Activated naive CD4-positive, alpha-beta T cell treated with anti-CD3 and anti-CD28 coated beads, Interleukin-2, amount 50 U/mL, for 72 hours (primary cell): Measurements from ENCODE around the gene PPP4R1. TPM values are rescaled to one million over a fixed set of nuclear protein-coding genes. Genes with fewer than 3 reads are reported as not detected.

Experiments used
- ATAC-seq, 2 donors: fragments of 150-1000 bp; cut with Tn5 transposase; 2 replicates each; pipeline ENCODE4 v1.10.0; 2021; ENCODE audit warnings: mild to moderate bottlenecking in 2 of 2, moderate library complexity in 2 of 2
- DNase-seq, 2 donors: peaks; one replicate each; pipeline ENCODE4 v3.0.0; 2021 to 2022; ENCODE audit warnings: low spot score in 2 of 2
- H3K27ac Mint-ChIP-seq, 2 donors: one replicate each; pipeline ENCODE4 v1.8.0; 2022; ENCODE audit warnings: mild to moderate bottlenecking in 2 of 2, mixed read lengths in 2 of 2
- H3K36me3 Mint-ChIP-seq, 2 donors: one replicate each; pipeline ENCODE4 v1.8.0; 2022; ENCODE audit warnings: mixed read lengths in 2 of 2
- H3K9me3 Mint-ChIP-seq, 2 donors: one replicate each; pipeline ENCODE4 v1.8.0; 2022; ENCODE audit warnings: mixed read lengths in 2 of 2
- total RNA-seq, 2 donors: library from RNA; stranded (reverse); gene quantifications; one replicate each; pipeline ENCODE4 v1.2.3, GENCODE V29; 2022

PPP4R1 gene
- total RNA-seq, 2 donors from 2014 or later, result 22.6 to 26.7 TPM

- no peak for DNase-seq
- H3K27ac Mint-ChIP-seq, result no peak overlapping the region
- no peak for ATAC-seq
- peaks cover 0 to 8% of the 10 kb centered on the region in 2 donors for H3K36me3 Mint-ChIP-seq
- no peaks in the 10 kb centered on the region for H3K9me3 Mint-ChIP-seq
Observed at GRCh38 chr18:9570255-9570654, 44.1 kb downstream of the PPP4R1 start.

- no peak for ATAC-seq
- peaks cover 0 to 4% of the 10 kb centered on the region in 2 donors for H3K36me3 Mint-ChIP-seq
- no peak overlapping the region for H3K27ac Mint-ChIP-seq
Observed at GRCh38 chr18:9569178-9569577, 45.2 kb downstream of the PPP4R1 start.

GRCh38 chr18:9568186-9568585 lies 46.2 kb downstream of the PPP4R1 start:
- Mint-ChIP-seq H3K9me3 (no peaks in the 10 kb centered on the region), H3K36me3 (peaks cover 0 to 4% of the 10 kb centered on the region in 2 donors), H3K27ac (no peak overlapping the region)
- DNase-seq (no peak), ATAC-seq (no peak)

More at GRCh38 chr18:9569178-9569577, 45.2 kb downstream of the PPP4R1 start:
- DNase-seq, result no peak
- no peaks in the 10 kb centered on the region for H3K9me3 Mint-ChIP-seq

DNA sequence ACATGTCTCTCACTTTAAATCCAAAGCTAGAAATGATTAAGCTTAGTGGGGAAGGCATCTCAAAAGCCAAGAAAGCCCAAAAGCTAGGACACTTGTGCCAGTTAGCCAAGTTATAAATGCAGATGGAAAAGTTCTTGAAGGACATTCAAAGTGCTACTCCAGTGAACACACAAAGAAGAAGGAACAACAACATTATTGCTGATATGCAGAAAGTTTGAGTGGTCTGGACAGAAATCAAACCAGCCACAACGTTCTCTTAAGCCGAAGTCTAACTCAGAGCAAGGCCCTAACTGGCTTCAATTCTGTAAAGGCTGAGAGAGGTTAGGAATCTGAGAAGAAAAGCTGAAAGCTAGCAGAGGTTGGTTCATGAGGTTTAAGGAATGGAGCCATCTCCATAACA lies 49.0 kb downstream of the PPP4R1 start:
- H3K27ac Mint-ChIP-seq, result no peak overlapping the region

GRCh38 chr18:9563331-9563730 lies 51.0 kb downstream of the PPP4R1 start:
- ATAC-seq, result no peak
- peaks cover 0 to under 1% of the 10 kb centered on the region in 2 donors for H3K36me3 Mint-ChIP-seq
- H3K9me3 Mint-ChIP-seq, result no peaks in the 10 kb centered on the region

More for the DNA sequence above, 49.0 kb downstream of the PPP4R1 start:
- no peak for ATAC-seq
- no peaks in the 10 kb centered on the region for H3K9me3 Mint-ChIP-seq
- no peak for DNase-seq
- peaks cover 0 to 4% of the 10 kb centered on the region in 2 donors for H3K36me3 Mint-ChIP-seq

GRCh38 chr18:9562584-9562983 lies 51.8 kb downstream of the PPP4R1 start:
- Mint-ChIP-seq H3K36me3 (peaks cover 0 to 5% of the 10 kb centered on the region in 2 donors), H3K9me3 (no peaks in the 10 kb centered on the region), H3K27ac (no peak overlapping the region)
- no peak for DNase-seq
- ATAC-seq, result no peak

More at GRCh38 chr18:9563331-9563730, 51.0 kb downstream of the PPP4R1 start:
- DNase-seq, result no peak
- H3K27ac Mint-ChIP-seq, result no peak overlapping the region

- Mint-ChIP-seq H3K36me3 (peaks cover 0 to 5% of the 10 kb centered on the region in 2 donors), H3K27ac (no peak overlapping the region), H3K9me3 (no peaks in the 10 kb centered on the region)
- DNase-seq (no peak), ATAC-seq (no peak)
Observed at GRCh38 chr18:9561759-9562158, 52.6 kb downstream of the PPP4R1 start.

DNA sequence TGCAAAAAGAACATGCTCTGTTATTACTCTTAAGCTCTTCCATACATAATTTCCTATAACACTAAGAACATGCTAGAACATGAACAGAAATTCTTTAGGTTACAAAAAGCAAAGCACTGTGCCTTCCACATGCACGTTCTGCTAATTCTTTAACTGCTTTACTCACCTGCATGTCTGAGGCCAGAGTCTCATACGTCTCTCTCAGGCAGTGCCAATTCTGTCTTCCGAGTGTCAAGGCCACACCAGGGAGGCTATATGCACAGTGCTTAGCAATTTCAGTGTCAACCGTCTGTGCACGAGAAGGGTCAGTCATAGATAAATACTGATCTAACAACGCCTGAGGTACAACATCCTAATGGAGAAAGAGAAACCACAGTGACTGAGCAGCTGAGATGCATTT lies 55.1 kb downstream of the PPP4R1 start:
- no peak overlapping the region for H3K27ac Mint-ChIP-seq
- no peaks in the 10 kb centered on the region for H3K9me3 Mint-ChIP-seq
- ATAC-seq, result no peak
- peaks cover 0 to 11% of the 10 kb centered on the region in 2 donors for H3K36me3 Mint-ChIP-seq
- no peak for DNase-seq

DNA sequence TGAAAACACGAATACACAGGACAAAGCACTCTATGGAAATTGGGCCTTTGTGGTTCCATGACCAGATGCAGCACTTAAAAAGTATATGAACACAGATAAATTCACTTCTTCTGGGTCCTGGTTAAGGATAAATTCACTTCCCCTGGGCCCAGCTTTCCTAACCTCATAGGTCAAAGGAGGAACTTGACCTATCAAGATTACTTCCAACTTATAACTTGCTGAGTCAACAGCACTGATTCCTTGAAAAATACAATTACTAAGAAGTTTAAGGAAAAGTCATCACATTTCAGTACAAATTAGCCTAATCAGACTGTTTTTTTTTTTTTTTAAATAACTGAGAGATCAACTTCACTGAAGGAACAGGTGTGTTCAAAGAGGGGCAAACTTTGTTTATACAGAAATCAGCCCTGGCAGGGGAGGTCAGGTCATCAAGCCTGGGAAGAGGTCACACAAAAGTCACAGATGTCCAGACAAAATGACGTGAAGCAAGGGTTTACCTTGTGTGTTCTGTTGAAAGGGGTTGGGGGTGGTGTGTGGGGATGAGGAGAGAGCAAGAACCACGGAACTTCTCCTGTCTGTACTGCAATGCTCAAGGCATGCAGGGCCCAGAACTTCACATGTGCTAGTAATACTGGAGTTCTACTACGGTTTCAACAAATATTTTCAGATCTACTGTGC lies 55.8 kb downstream of the PPP4R1 start:
- Mint-ChIP-seq H3K27ac (no peak overlapping the region), H3K9me3 (no peaks in the 10 kb centered on the region), H3K36me3 (peaks cover 4 to 14% of the 10 kb centered on the region in 2 donors)
- ATAC-seq, result no peak
- no peak for DNase-seq

DNA sequence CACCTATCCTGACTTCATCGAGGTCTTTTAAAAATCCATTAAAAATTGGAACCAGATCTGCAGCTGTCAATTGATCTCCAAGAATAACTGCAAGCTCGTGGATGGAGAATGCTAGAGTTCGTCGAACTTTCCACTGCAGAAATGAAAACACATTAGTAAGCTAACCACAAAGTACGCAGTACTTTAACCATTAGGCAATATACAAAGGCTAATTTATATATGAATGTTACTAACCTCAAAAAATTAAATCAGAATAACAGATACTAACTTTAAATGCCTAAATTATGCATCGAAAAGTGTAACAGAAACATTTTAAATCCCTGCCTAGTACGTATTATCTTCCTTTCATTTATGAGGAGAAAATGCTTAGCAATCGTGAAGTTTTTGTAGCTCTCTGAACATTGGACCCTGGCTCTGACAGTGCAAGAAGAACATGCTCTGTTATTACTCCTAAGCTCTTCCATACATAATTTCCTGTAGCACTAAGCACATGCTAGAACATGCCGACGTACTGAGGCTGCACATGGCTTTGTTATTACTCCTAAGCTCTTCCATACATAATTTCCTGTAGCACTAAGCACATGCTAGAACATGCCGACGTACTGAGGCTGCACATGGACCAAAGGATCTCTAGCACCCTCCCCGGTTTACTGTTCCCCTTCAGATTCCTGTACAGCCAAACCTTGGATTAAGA lies 57.0 kb downstream of the PPP4R1 start:
- ATAC-seq (no peak), DNase-seq (no peak)
- Mint-ChIP-seq H3K27ac (no peak overlapping the region), H3K36me3 (peaks cover 12 to 16% of the 10 kb centered on the region in 2 donors), H3K9me3 (no peaks in the 10 kb centered on the region)

DNA sequence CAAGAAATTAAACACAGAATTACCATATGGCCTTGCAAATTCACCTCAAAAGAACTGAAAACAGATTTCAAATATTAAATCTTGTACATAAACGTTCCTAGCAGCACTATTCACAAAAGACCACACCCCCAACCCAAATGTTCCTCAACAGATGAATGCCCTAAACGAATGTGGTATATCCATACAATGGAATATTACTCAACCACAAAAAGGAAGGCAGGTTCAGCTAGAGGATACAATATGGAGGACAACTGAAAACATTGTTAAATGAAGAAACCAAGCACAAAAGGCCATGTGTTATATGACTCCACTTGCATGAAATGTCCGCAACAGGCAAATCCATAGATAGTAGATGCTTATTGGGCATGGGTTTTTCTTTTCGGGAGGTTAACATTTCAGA lies 61.7 kb downstream of the PPP4R1 start:
- H3K9me3 Mint-ChIP-seq, result no peaks in the 10 kb centered on the region
- ATAC-seq (no peak), DNase-seq (no peak)
- H3K27ac Mint-ChIP-seq, result no peak overlapping the region
- H3K36me3 Mint-ChIP-seq, result peaks cover 12 to 21% of the 10 kb centered on the region in 2 donors

GRCh38 chr18:9552191-9552590 lies 62.2 kb downstream of the PPP4R1 start:
- no peaks in the 10 kb centered on the region for H3K9me3 Mint-ChIP-seq
- no peak for ATAC-seq
- H3K36me3 Mint-ChIP-seq, result peaks cover 12 to 21% of the 10 kb centered on the region in 2 donors
- H3K27ac Mint-ChIP-seq, result no peak overlapping the region
- DNase-seq, result no peak

DNA sequence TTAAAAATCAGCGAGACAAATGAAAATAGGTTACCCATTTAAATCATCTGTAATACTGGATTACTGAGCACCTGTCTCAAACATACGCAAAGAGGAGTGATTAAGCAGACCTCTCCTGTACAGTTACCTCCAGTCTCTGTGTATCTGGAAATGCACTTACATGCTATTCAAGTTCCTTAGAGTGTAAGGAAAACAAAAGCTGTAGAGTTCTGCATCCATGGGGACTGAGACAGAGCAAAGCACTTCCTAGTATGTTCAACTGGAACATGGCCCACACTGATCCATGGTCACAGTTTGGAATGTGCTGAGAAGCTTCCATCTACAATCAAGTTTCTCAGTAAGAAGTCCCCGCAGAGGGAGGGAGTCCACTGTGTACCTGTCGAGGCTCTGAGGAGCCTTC lies 63.9 kb downstream of the PPP4R1 start:
- Mint-ChIP-seq H3K36me3 (peaks cover 12 to 21% of the 10 kb centered on the region in 2 donors), H3K9me3 (no peaks in the 10 kb centered on the region), H3K27ac (no peak overlapping the region)
- DNase-seq, result no peak
- no peak for ATAC-seq

DNA sequence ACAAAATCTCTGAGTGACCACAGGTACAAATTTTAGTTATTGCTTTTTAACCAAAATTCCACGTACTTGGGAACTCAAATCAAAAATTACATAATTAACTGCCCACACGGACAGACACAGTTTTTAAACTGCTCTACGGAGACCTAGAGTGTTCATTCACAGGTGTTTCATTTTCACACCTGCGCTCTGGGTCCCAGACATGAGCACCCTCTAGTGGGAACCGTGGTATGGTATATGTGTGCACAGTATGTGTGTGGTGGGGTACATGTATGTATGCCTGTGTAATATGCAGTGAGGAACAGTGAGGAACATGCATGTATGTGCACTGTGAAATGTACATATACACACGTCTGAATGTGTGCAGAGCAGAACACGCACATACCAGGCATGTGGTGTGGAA lies 65.0 kb downstream of the PPP4R1 start:
- Mint-ChIP-seq H3K27ac (no peak overlapping the region), H3K9me3 (no peaks in the 10 kb centered on the region), H3K36me3 (peaks cover 12 to 15% of the 10 kb centered on the region in 2 donors)
- no peak for DNase-seq
- no peak for ATAC-seq

- Mint-ChIP-seq H3K36me3 (peaks cover 3 to 10% of the 10 kb centered on the region in 2 donors), H3K27ac (no peak overlapping the region), H3K9me3 (no peaks in the 10 kb centered on the region)
- DNase-seq, result no peak
- ATAC-seq, result no peak
Observed at GRCh38 chr18:9547782-9548181, 66.6 kb downstream of the PPP4R1 start.

- no peak overlapping the region for H3K27ac Mint-ChIP-seq
- ATAC-seq, result no peak
- DNase-seq, result no peak
- H3K9me3 Mint-ChIP-seq, result no peaks in the 10 kb centered on the region
- H3K36me3 Mint-ChIP-seq, result peaks cover 0 to 10% of the 10 kb centered on the region in 2 donors
Observed at GRCh38 chr18:9546468-9546867, 67.9 kb downstream of the PPP4R1 start.

DNA sequence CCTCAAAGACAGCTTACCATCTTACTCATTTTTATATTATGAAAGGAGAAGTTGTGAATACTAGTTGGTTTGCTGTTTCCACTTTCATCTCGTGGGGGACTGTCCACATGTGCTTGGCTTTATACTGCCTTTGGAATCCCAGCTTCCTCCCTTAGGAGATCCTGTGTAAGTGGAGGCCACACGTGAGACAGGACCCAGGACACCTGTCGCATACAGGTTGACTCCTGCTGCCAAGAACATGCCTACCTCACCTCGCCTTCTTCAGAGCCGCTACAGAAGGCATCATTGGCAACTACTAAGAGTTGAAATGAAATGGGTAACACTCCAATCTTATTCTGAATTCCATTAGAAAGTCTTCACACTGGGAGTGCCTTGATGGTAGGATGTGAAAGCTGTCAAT lies 69.3 kb downstream of the PPP4R1 start:
- no peaks in the 10 kb centered on the region for H3K9me3 Mint-ChIP-seq
- no peak for ATAC-seq

GRCh38 chr18:9542924-9543323 lies 71.4 kb downstream of the PPP4R1 start:
- Mint-ChIP-seq H3K27ac (peak overlapping the region in 1 of 2 donors; percentile 19), H3K9me3 (no peaks in the 10 kb centered on the region)
- ATAC-seq, result no peak

More for the DNA sequence above, 69.3 kb downstream of the PPP4R1 start:
- no peak for DNase-seq
- peaks cover 0 to 10% of the 10 kb centered on the region in 2 donors for H3K36me3 Mint-ChIP-seq
- H3K27ac Mint-ChIP-seq, result peak overlapping the region in 1 of 2 donors; percentile 19

More at GRCh38 chr18:9542924-9543323, 71.4 kb downstream of the PPP4R1 start:
- no peak for DNase-seq
- H3K36me3 Mint-ChIP-seq, result no peaks in the 10 kb centered on the region
